B cell (primary cell): ENCODE results near the gene ABLIM1.

ENCODE experiments used
- EZH2 ChIP-seq: IDR thresholded peaks from 2 replicates; pipeline ENCODE4 v1.6.1; 2012; ENCODE audit warnings: borderline replicate concordance, low read depth, mild to moderate bottlenecking, moderate library complexity, low read length; ENCODE audit not compliant: insufficient read depth, poor library complexity, severe bottlenecking
- TF ChIP-seq, protein P1 (sequence below): fragments of 200-600 bp; IDR thresholded peaks from one replicate; pipeline ENCODE4 v1.8.0; 2022; ENCODE audit warnings: antibody characterized with exemption, mild to moderate bottlenecking

DNA sequence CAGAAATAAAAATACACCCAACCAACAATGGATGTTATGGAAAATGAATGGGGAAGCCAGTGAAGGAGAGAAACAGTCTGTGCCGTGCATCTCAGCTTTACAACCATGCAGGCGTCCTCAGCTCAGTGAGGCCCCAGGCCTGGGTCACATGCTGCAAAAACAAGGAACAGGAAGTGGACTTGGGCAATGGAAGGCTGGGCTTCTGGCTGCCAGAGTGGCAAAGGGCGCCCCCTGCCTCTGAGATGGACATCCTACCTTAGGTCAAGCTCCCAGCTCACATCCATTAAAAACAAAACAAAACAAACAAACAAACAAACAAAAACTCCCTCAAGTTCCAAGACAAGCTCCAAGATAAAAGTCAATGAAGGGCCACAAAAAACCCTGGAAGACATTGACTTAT, 199.1 kb downstream of the ABLIM1 start:
- TF ChIP-seq, protein P1, sequence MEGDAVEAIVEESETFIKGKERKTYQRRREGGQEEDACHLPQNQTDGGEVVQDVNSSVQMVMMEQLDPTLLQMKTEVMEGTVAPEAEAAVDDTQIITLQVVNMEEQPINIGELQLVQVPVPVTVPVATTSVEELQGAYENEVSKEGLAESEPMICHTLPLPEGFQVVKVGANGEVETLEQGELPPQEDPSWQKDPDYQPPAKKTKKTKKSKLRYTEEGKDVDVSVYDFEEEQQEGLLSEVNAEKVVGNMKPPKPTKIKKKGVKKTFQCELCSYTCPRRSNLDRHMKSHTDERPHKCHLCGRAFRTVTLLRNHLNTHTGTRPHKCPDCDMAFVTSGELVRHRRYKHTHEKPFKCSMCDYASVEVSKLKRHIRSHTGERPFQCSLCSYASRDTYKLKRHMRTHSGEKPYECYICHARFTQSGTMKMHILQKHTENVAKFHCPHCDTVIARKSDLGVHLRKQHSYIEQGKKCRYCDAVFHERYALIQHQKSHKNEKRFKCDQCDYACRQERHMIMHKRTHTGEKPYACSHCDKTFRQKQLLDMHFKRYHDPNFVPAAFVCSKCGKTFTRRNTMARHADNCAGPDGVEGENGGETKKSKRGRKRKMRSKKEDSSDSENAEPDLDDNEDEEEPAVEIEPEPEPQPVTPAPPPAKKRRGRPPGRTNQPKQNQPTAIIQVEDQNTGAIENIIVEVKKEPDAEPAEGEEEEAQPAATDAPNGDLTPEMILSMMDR = no peak
- no peak for TF ChIP-seq EZH2
